Raji (cell line): ENCODE measurements around the gene SLC28A1.

Source experiments
- POLR2A ChIP-seq: IDR thresholded peaks from 2 replicates; pipeline ENCODE4 v1.6.1; 2011; ENCODE audit warnings: low read depth, low read length, control low read depth; ENCODE audit not compliant: insufficient read depth

Gene SLC28A1

GRCh38 chr15:84883916-84884781 lies at the start of gene SLC28A1:
SLC28A1 (plus strand) TSS chr15:84884662; CDS start chr15:84887761, 3,099 bp downstream.
- no peak for TF ChIP-seq POLR2A

- no peak for TF ChIP-seq POLR2A
Measured at GRCh38 chr15:84834969-84835368, 49.5 kb upstream of the SLC28A1 start.

GRCh38 chr15:84835661-84836337 lies 48.7 kb upstream of the SLC28A1 start:
- TF ChIP-seq POLR2A, result no peak

GRCh38 chr15:84836844-84837243 lies 47.6 kb upstream of the SLC28A1 start:
- TF ChIP-seq POLR2A, result no peak

- TF ChIP-seq POLR2A, result no peak
Measured at GRCh38 chr15:84839714-84840113, 44.7 kb upstream of the SLC28A1 start.

GRCh38 chr15:84840255-84840654 lies 44.2 kb upstream of the SLC28A1 start:
- TF ChIP-seq POLR2A, result no peak

GRCh38 chr15:84840741-84841429 lies 43.6 kb upstream of the SLC28A1 start:
- TF ChIP-seq POLR2A, result no peak

GRCh38 chr15:84842781-84843180 lies 41.7 kb upstream of the SLC28A1 start:
- no peak for TF ChIP-seq POLR2A

GRCh38 chr15:84844964-84845363 lies 39.5 kb upstream of the SLC28A1 start:
- no peak for TF ChIP-seq POLR2A

- TF ChIP-seq POLR2A, result no peak
Measured at GRCh38 chr15:84846269-84846668, 38.2 kb upstream of the SLC28A1 start.

- TF ChIP-seq POLR2A, result no peak
Measured at GRCh38 chr15:84847382-84847781, 37.1 kb upstream of the SLC28A1 start.

GRCh38 chr15:84852212-84852611 lies 32.2 kb upstream of the SLC28A1 start:
- no peak for TF ChIP-seq POLR2A

GRCh38 chr15:84855136-84855535 lies 29.3 kb upstream of the SLC28A1 start:
- no peak for TF ChIP-seq POLR2A

- no peak for TF ChIP-seq POLR2A
Measured at GRCh38 chr15:84855765-84856164, 28.7 kb upstream of the SLC28A1 start.

- no peak for TF ChIP-seq POLR2A
Measured at GRCh38 chr15:84856731-84857417, 27.6 kb upstream of the SLC28A1 start.
